Measurements from ENCODE around the gene KCNH1. TPM values are rescaled to one million over a fixed set of nuclear protein-coding genes. Genes with fewer than 3 reads are reported as not detected.

KCNH1 gene
- total and polyA plus RNA-seq, 3 donors from 2014 or later, result 1.5 to 4.2 (median 2.8) TPM

GRCh38 chr1:210683403-210684047 lies 450.4 kb downstream of the KCNH1 start:
- no peaks in the 10 kb centered on the region for H3K27me3 ChIP-seq
- no peaks in the 10 kb centered on the region for H3K36me3 ChIP-seq (ENCODE audit: low read depth, missing control alignments)
- TF ChIP-seq, protein P1, sequence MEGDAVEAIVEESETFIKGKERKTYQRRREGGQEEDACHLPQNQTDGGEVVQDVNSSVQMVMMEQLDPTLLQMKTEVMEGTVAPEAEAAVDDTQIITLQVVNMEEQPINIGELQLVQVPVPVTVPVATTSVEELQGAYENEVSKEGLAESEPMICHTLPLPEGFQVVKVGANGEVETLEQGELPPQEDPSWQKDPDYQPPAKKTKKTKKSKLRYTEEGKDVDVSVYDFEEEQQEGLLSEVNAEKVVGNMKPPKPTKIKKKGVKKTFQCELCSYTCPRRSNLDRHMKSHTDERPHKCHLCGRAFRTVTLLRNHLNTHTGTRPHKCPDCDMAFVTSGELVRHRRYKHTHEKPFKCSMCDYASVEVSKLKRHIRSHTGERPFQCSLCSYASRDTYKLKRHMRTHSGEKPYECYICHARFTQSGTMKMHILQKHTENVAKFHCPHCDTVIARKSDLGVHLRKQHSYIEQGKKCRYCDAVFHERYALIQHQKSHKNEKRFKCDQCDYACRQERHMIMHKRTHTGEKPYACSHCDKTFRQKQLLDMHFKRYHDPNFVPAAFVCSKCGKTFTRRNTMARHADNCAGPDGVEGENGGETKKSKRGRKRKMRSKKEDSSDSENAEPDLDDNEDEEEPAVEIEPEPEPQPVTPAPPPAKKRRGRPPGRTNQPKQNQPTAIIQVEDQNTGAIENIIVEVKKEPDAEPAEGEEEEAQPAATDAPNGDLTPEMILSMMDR (IDR thresholded peaks at IDR 0.05), result no peak
- no peak for TF ChIP-seq POLR2A (IDR thresholded peaks at IDR 0.05)
- 95 to 96% methylated on average over 33 of the region's 33 CpGs for WGBS, 2 donors
- intact Hi-C loops (cut with DNase I; ENCODE audit: low total_unique reads), result no loop called here
- peaks cover 4% of the 10 kb centered on the region for H3K4me1 ChIP-seq
- no peak overlapping the region for H3K4me3 ChIP-seq
- no peak overlapping the region for H3K27ac ChIP-seq
- no peak for DNase-seq
- no peaks in the 10 kb centered on the region for H3K9me3 ChIP-seq

DNA sequence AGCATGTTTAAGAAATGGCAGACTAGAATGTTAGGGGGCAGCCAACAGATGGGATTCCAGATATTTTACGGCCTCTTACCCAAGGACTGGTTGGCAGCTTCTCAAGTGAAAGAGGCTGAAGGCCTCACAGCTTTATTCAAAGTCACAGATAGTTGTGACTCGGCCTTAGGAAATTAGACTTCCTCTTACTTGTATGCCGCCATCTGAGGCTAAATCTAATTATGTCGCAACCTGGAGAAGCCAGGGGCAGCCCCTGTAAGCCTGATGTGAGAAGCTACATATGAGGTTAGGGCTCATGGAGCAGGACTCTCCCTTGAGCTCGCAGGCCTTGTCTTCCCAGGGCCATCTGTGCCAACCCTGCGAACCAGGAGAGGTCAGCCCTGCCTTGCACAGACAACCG lies 452.8 kb downstream of the KCNH1 start:
- no peak for DNase-seq
- Histone ChIP-seq H3K36me3 (ENCODE audit: low read depth, missing control alignments) (no peaks in the 10 kb centered on the region), H3K4me3 (no peak overlapping the region), H3K27ac (no peak overlapping the region), H3K27me3 (no peaks in the 10 kb centered on the region), H3K4me1 (peaks cover 2% of the 10 kb centered on the region), H3K9me3 (no peaks in the 10 kb centered on the region)
- intact Hi-C loops (cut with DNase I; ENCODE audit: low total_unique reads), result no loop called here
- WGBS, 2 donors, result 93 to 98% methylated on average over 6 to 7 of the region's 7 CpGs
- TF ChIP-seq, protein P1 (IDR thresholded peaks at IDR 0.05), result no peak
- no peak for TF ChIP-seq POLR2A (IDR thresholded peaks at IDR 0.05)

- Histone ChIP-seq H3K4me3 (no peak overlapping the region), H3K27ac (no peak overlapping the region), H3K4me1 (no peaks in the 10 kb centered on the region), H3K9me3 (no peaks in the 10 kb centered on the region), H3K27me3 (no peaks in the 10 kb centered on the region), H3K36me3 (ENCODE audit: low read depth, missing control alignments) (no peaks in the 10 kb centered on the region)
- intact Hi-C loops (cut with DNase I; ENCODE audit: low total_unique reads), result no loop called here
- WGBS, 2 donors, result 47 to 53% methylated on average over 3 of the region's 3 CpGs
- no peak for TF ChIP-seq POLR2A (IDR thresholded peaks at IDR 0.05)
- TF ChIP-seq, protein P1 (IDR thresholded peaks at IDR 0.05), result no peak
- DNase-seq, result no peak
Measured at GRCh38 chr1:210678306-210678705, 455.6 kb downstream of the KCNH1 start.

GRCh38 chr1:210677533-210677932 lies 456.4 kb downstream of the KCNH1 start:
- DNase-seq, result no peak
- intact Hi-C loops (cut with DNase I; ENCODE audit: low total_unique reads), result no loop called here
- 81 to 91% methylated on average over 4 of the region's 4 CpGs for WGBS, 2 donors
- Histone ChIP-seq H3K36me3 (ENCODE audit: low read depth, missing control alignments) (no peaks in the 10 kb centered on the region), H3K9me3 (no peaks in the 10 kb centered on the region), H3K4me1 (no peaks in the 10 kb centered on the region), H3K4me3 (no peak overlapping the region), H3K27ac (no peak overlapping the region), H3K27me3 (no peaks in the 10 kb centered on the region)
- TF ChIP-seq POLR2A (IDR thresholded peaks at IDR 0.05), result no peak
- TF ChIP-seq, protein P1 (IDR thresholded peaks at IDR 0.05), result no peak

- DNase-seq, result no peak
- TF ChIP-seq, protein P1 (IDR thresholded peaks at IDR 0.05), result no peak
- no peak for TF ChIP-seq POLR2A (IDR thresholded peaks at IDR 0.05)
- Histone ChIP-seq H3K9me3 (no peaks in the 10 kb centered on the region), H3K36me3 (ENCODE audit: low read depth, missing control alignments) (no peaks in the 10 kb centered on the region), H3K27ac (no peak overlapping the region), H3K4me1 (no peaks in the 10 kb centered on the region), H3K4me3 (no peak overlapping the region), H3K27me3 (no peaks in the 10 kb centered on the region)
- intact Hi-C loops (cut with DNase I; ENCODE audit: low total_unique reads), result no loop called here
- WGBS, 2 donors, result 95% methylated on average over 3 of the region's 3 CpGs
Measured at GRCh38 chr1:210676539-210676938, 457.4 kb downstream of the KCNH1 start.

All from testis (tissue), 3 donors.